ENCODE data around the gene PPDPF.

PPDPF gene

DNA sequence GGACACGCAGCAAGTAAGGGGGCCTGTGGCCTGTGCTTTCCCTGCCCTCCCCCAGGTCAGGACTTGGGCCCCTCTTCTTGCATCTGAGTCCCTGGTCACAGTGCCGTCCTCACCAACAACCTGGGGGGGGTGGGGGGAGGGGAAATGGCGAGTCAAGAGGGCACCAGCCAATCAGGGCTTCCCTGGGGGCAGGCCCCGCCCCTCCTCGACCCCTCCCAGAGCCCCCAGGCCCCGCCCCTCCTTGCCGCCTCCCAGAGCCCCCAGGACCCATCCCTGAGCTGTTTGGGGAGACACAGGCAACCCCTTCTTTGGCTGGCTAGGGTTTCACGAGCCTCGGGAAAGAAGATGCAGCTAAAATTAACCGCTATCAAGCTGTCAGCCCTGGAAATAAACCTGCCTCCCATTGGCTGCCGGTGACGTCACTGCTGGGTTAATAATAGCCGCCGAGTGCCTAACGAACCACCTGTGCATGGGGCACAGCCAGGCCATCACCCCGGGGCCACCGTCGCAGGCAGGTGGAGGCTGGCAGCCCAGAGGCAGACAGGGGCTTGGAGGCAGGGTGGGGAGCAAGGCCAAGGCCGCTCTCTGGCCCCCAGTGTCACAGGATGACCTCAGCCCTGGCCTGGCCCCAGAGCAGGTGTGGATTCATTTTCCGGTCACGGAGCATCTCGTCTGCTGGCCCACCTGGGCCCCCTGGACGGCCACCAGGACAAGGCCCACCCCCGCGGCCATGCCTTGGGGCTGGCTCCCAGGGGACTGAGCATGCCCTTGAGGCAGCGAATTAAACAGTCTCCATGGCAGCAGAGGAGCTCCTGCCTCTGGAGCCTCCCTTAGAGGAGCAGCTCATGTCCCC, 18.5 kb upstream of the PPDPF start:
- Histone ChIP-seq H3K4me3 (ENCODE audit: low read depth, low read length) (peak overlapping the region; percentile 48), H3K27ac (peak overlapping the region; percentile 47), H3K9me3 (ENCODE audit: severe bottlenecking) (peaks cover 8% of the 10 kb centered on the region), H3K36me3 (peaks cover 6% of the 10 kb centered on the region), H3K27me3 (ENCODE audit: insufficient read depth, low read depth, severe bottlenecking) (no peaks in the 10 kb centered on the region)
- peak; percentile 84 for DNase-seq
- TF ChIP-seq, protein P1, sequence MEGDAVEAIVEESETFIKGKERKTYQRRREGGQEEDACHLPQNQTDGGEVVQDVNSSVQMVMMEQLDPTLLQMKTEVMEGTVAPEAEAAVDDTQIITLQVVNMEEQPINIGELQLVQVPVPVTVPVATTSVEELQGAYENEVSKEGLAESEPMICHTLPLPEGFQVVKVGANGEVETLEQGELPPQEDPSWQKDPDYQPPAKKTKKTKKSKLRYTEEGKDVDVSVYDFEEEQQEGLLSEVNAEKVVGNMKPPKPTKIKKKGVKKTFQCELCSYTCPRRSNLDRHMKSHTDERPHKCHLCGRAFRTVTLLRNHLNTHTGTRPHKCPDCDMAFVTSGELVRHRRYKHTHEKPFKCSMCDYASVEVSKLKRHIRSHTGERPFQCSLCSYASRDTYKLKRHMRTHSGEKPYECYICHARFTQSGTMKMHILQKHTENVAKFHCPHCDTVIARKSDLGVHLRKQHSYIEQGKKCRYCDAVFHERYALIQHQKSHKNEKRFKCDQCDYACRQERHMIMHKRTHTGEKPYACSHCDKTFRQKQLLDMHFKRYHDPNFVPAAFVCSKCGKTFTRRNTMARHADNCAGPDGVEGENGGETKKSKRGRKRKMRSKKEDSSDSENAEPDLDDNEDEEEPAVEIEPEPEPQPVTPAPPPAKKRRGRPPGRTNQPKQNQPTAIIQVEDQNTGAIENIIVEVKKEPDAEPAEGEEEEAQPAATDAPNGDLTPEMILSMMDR (IDR thresholded peaks at IDR 0.05; ENCODE audit: low read depth, low read length), result no peak

DNA sequence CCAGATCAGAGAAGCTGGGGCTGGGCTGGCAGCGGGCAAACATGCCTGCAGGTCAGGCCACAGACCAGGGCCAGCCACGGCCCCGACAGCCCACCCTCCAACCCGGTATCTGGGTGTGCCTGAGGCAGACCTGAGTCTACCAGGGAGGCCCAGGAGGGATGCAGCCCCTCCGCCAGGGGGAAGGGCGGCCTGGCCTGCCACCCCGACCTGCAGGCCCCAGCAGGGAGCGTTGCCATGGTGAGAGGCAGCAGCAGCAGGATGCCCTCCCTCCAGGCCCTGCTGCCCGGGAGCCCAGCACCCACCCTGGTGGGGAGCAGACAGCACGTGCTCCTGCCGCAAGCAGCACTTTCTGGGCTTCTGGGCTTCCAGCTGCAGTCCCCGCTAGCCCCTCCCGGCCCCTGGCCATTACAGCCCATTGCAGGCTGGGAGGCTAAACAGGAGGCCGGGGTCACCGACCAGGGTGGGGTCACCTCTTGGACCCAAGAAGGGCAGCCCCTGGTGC, 17.8 kb upstream of the PPDPF start:
- DNase-seq, result no peak
- no peaks in the 10 kb centered on the region for H3K27me3 ChIP-seq (ENCODE audit: insufficient read depth, low read depth, severe bottlenecking)
- peak overlapping the region; percentile 47 for H3K27ac ChIP-seq
- peaks cover 8% of the 10 kb centered on the region for H3K9me3 ChIP-seq (ENCODE audit: severe bottlenecking)
- no peaks in the 10 kb centered on the region; the same call in 1 of the 2 replicates for H3K36me3 ChIP-seq
- TF ChIP-seq, protein P1 (IDR thresholded peaks at IDR 0.05; ENCODE audit: low read depth, low read length), result no peak
- H3K4me3 ChIP-seq (ENCODE audit: low read depth, low read length), result no peak overlapping the region

DNA sequence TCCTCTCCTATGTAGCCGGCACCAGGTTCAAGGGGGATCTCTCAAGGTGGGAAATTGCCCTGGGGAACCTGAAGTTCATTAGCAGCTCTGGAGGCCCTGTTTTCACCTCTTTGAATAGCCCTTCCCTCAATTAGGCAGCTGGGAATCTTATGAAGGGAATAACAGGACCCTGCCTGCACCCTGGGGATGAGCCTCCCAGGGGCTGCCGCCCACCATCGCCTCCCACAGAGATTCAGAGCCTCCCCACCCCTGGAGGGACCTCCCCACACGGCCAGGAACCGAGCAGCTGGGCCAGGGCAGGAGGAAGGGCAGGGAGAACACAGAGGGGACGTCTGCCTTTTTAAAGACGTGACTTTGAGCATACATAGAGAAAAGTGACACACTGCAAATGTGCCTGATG, 17.0 kb upstream of the PPDPF start:
- Histone ChIP-seq H3K36me3 (no peaks in the 10 kb centered on the region), H3K9me3 (ENCODE audit: severe bottlenecking) (peaks cover 15% of the 10 kb centered on the region), H3K4me3 (ENCODE audit: low read depth, low read length) (no peak overlapping the region), H3K27ac (no peak overlapping the region), H3K27me3 (ENCODE audit: insufficient read depth, low read depth, severe bottlenecking) (no peaks in the 10 kb centered on the region)
- TF ChIP-seq, protein P1 (IDR thresholded peaks at IDR 0.05; ENCODE audit: low read depth, low read length), result no peak
- no peak for DNase-seq

DNA sequence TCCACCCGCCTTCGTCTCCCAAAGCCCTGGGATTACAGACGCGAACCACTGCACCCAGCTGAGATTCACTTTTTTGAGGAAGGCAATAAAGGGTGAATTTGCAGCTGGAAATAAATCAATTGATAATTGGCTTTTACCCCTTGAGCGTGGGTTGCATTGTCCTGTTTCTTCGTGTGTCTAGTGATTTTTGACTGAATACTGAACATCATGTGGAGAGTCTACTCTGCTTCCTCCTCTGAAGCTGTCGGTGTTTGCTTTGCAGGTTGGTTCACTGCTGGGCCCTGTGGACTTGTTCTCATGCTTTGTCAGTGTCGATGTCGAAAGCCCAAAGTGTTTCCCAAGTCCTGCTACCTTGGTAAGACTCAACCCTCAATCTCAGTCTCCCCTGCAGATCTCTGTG, 15.9 kb upstream of the PPDPF start:
- no peak overlapping the region for H3K27ac ChIP-seq
- DNase-seq, result no peak
- H3K36me3 ChIP-seq, result no peaks in the 10 kb centered on the region
- no peaks in the 10 kb centered on the region for H3K27me3 ChIP-seq (ENCODE audit: insufficient read depth, low read depth, severe bottlenecking)
- TF ChIP-seq, protein P1 (IDR thresholded peaks at IDR 0.05; ENCODE audit: low read depth, low read length), result no peak
- H3K9me3 ChIP-seq (ENCODE audit: severe bottlenecking), result peaks cover 15% of the 10 kb centered on the region
- no peak overlapping the region for H3K4me3 ChIP-seq (ENCODE audit: low read depth, low read length)

DNA sequence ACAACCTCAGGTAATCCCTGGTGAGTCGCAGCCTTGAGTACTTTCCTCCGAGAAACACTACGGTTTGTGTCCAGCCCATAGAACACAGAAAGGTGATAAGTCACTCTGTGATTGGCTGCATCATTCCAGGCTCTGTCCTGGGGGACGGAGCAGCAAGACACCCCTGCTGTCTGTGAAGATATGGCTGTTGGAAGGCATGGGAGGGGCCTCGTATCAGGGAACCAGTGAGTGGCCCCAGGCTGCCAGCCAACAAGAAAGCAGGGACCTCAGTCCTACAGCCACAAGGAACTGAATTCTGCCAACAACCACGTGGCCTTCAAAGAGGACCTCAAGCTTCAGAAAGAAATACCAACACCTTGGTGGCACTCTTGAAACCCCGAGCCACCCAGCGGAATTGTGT, 15.3 kb upstream of the PPDPF start:
- DNase-seq, result no peak
- Histone ChIP-seq H3K27me3 (ENCODE audit: insufficient read depth, low read depth, severe bottlenecking) (no peaks in the 10 kb centered on the region), H3K36me3 (no peaks in the 10 kb centered on the region), H3K9me3 (ENCODE audit: severe bottlenecking) (peaks cover 15% of the 10 kb centered on the region), H3K4me3 (ENCODE audit: low read depth, low read length) (no peak overlapping the region), H3K27ac (no peak overlapping the region)
- TF ChIP-seq, protein P1 (IDR thresholded peaks at IDR 0.05; ENCODE audit: low read depth, low read length), result no peak

All from WERI-Rb-1 (cell line).